GM18861 (cell line): ENCODE results near the gene STK11.
"Not testable (repeated sequence)": the region's sequence is repeated elsewhere in the genome, so short reads cannot be mapped to it uniquely, and the experiment has no call there.

Experiments used
- ATAC-seq: cut with Tn5 transposase; IDR thresholded peaks from one replicate; pipeline ENCODE4 v1.9.1; 2021; ENCODE audit not compliant: unreplicated experiment

The STK11 gene

GRCh38 chr19:1169411-1169791 is 36.2 kb upstream of the STK11 start:
- no peak for ATAC-seq

GRCh38 chr19:1169921-1170885 is 35.4 kb upstream of the STK11 start:
- no peak for ATAC-seq

- no peak for ATAC-seq
Measured at GRCh38 chr19:1170938-1171754, 34.4 kb upstream of the STK11 start.

GRCh38 chr19:1171755-1172352 is 33.7 kb upstream of the STK11 start:
- ATAC-seq, result no peak

- no peak for ATAC-seq
Measured at GRCh38 chr19:1172353-1173158, 33.0 kb upstream of the STK11 start.

- no peak for ATAC-seq
Measured at GRCh38 chr19:1173159-1173844, 32.3 kb upstream of the STK11 start.

- no peak for ATAC-seq
Measured at GRCh38 chr19:1173845-1174809, 31.5 kb upstream of the STK11 start, which contains the start of gene SBNO2. TSS of gene SBNO2 (minus strand) at chr19:1174268. CDS start at chr19:1154276, 19,992 bp downstream.

GRCh38 chr19:1177322-1178114 is 28.1 kb upstream of the STK11 start:
- ATAC-seq, result no peak

GRCh38 chr19:1181606-1182005 is 24.0 kb upstream of the STK11 start:
- no peak for ATAC-seq

GRCh38 chr19:1182068-1182467 is 23.5 kb upstream of the STK11 start:
- no peak for ATAC-seq

- ATAC-seq, result no peak
Measured at GRCh38 chr19:1182727-1183126, 22.9 kb upstream of the STK11 start.

- no peak for ATAC-seq
Measured at GRCh38 chr19:1183543-1184172, 21.9 kb upstream of the STK11 start.

- no peak for ATAC-seq
Measured at GRCh38 chr19:1189419-1189818, 16.2 kb upstream of the STK11 start.

GRCh38 chr19:1199531-1199930 is 6.0 kb upstream of the STK11 start:
- no peak for ATAC-seq

- not testable (repeated sequence) for ATAC-seq
Measured at GRCh38 chr19:1200614-1201013, 5.0 kb upstream of the STK11 start.

- ATAC-seq, result no peak
Measured at GRCh38 chr19:1206150-1206863, 729 bp downstream of the STK11 start.

- no peak for ATAC-seq
Measured at GRCh38 chr19:1206864-1207450, 1.4 kb downstream of the STK11 start.
